IMR-90 (cell line): Measurements from ENCODE around the gene PARP6. TPM values are rescaled to one million over a fixed set of nuclear protein-coding genes. Genes with fewer than 3 reads are reported as not detected.
A peak's percentile ranks its signal among the peaks of the same experiment; 100 is the strongest.

Experiments used
- ATAC-seq: fragments of 200-7000 bp; cut with Tn5 transposase; 2 replicates; pipeline ENCODE4 v1.9.1; 2020; ENCODE audit warnings: low read depth, mild to moderate bottlenecking, moderate library complexity
- BruUV-seq: library from RNA; stranded (reverse); fragments of 400-500 nt; replicated peaks from 2 replicates; lab custom pipeline; 2021; lab: Mats Ljungman, UMichigan
- CTCF ChIA-PET: fragments of 300-600 bp; formaldehyde crosslinking; extraction: SDS; loops from one replicate; lab custom pipeline; 2021; ENCODE audit warnings: antibody characterized with exemption; lab: Yijun Ruan, JAX
- POLR2A ChIA-PET: fragments of 300-600 bp; sonication (Branson Sonifier 250); formaldehyde crosslinking; loops from one replicate; lab custom pipeline; 2022; ENCODE audit warnings: antibody characterized with exemption; ENCODE audit not compliant: unreplicated experiment; lab: Charles Lee
- DNase-seq: peaks from one replicate; pipeline ENCODE4 v3.0.0; 2013
- H2AFZ ChIP-seq: replicated peaks from 2 replicates; pipeline ENCODE3; 2013; ENCODE audit warnings: low read length, mild to moderate bottlenecking; ENCODE audit not compliant: poor library complexity
- H2AK5ac ChIP-seq: 2 replicates; pipeline ENCODE4 v1.6.1; 2013; ENCODE audit warnings: low read depth, low read length, inconsistent platforms
- H2AK9ac ChIP-seq: replicated peaks from 2 replicates; pipeline ENCODE3; 2013; ENCODE audit warnings: mild to moderate bottlenecking, low read depth, low read length, moderate library complexity; ENCODE audit not compliant: poor library complexity
- H2BK120ac ChIP-seq: 2 replicates; pipeline ENCODE4 v1.6.1; 2013; ENCODE audit warnings: low read depth, low read length, inconsistent platforms
- H2BK15ac ChIP-seq: 3 replicates; pipeline ENCODE4 v1.6.1; 2013; ENCODE audit warnings: low read depth, low read length, inconsistent platforms
- H2BK20ac ChIP-seq: 2 replicates; pipeline ENCODE4 v1.6.1; 2013; ENCODE audit warnings: low read depth, mild to moderate bottlenecking, inconsistent platforms, low read length, moderate library complexity
- H2BK5ac ChIP-seq: 2 replicates; pipeline ENCODE4 v1.6.1; 2013; ENCODE audit warnings: mild to moderate bottlenecking, low read depth, low read length, inconsistent platforms; ENCODE audit not compliant: poor library complexity, severe bottlenecking
- H3K14ac ChIP-seq: replicated peaks from 2 replicates; pipeline ENCODE4 v1.6.1; 2013; ENCODE audit warnings: low read depth, low read length, inconsistent platforms
- H3K18ac ChIP-seq: 2 replicates; pipeline ENCODE4 v1.6.1; 2013; ENCODE audit warnings: low read depth, low read length, control low read depth
- H3K23ac ChIP-seq: 2 replicates; pipeline ENCODE4 v1.6.1; 2013; ENCODE audit warnings: low read depth, low read length, inconsistent platforms
- H3K27ac ChIP-seq: 2 replicates; pipeline ENCODE4 v1.5.1; 2013; ENCODE audit warnings: mild to moderate bottlenecking, control low read depth, low read length; ENCODE audit not compliant: insufficient read depth
- H3K27me3 ChIP-seq: 2 replicates; pipeline ENCODE4 v1.6.1; 2013; ENCODE audit warnings: low read length; ENCODE audit not compliant: control insufficient read depth, insufficient read depth
- H3K36me3 ChIP-seq: 2 replicates; pipeline ENCODE4 v1.6.1; 2013; ENCODE audit warnings: low read length, mixed read lengths; ENCODE audit not compliant: control insufficient read depth, insufficient read depth
- H3K4ac ChIP-seq: 2 replicates; pipeline ENCODE4 v1.6.1; 2013; ENCODE audit warnings: low read depth, low read length, inconsistent platforms
- H3K4me1 ChIP-seq: 2 replicates; pipeline ENCODE4 v1.6.1; 2013; ENCODE audit warnings: low read length, mixed read lengths; ENCODE audit not compliant: control insufficient read depth, insufficient read depth
- H3K4me2 ChIP-seq: 2 replicates; pipeline ENCODE4 v1.6.1; 2013; ENCODE audit warnings: low read depth, mild to moderate bottlenecking, control low read depth, low read length, moderate library complexity
- H3K4me3 ChIP-seq: 2 replicates; pipeline ENCODE4 v1.5.1; 2013; ENCODE audit warnings: low read depth, mild to moderate bottlenecking, control low read depth, low read length, moderate library complexity; ENCODE audit not compliant: insufficient read depth
- H3K56ac ChIP-seq: 2 replicates; pipeline ENCODE4 v1.6.1; 2013; ENCODE audit warnings: low read length, inconsistent platforms; ENCODE audit not compliant: insufficient read depth; ENCODE audit errors: extremely low read depth
- H3K79me1 ChIP-seq, 2 experiments: 2 replicates each; pipeline ENCODE4 v1.6.1; 2013; ENCODE audit warnings: low read length in 2 of 2, inconsistent platforms in 1 of 2, low read depth in 1 of 2
- H3K9ac ChIP-seq: 2 replicates; pipeline ENCODE4 v1.6.1; 2013; ENCODE audit warnings: low read depth, low read length, control low read depth
- H3K9me1 ChIP-seq: 2 replicates; pipeline ENCODE4 v1.6.1; 2013; ENCODE audit warnings: low read length, inconsistent platforms; ENCODE audit not compliant: insufficient read depth
- H3K9me3 ChIP-seq: 2 replicates; pipeline ENCODE4 v1.6.1; 2013; ENCODE audit warnings: low read length; ENCODE audit not compliant: control insufficient read depth, insufficient read depth
- H4K20me1 ChIP-seq: 2 replicates; pipeline ENCODE4 v1.6.1; 2013; ENCODE audit warnings: low read length, inconsistent platforms; ENCODE audit not compliant: insufficient read depth
- H4K5ac ChIP-seq: 2 replicates; pipeline ENCODE4 v1.6.1; 2013; ENCODE audit warnings: mild to moderate bottlenecking, low read depth, low read length, control low read depth
- H4K8ac ChIP-seq, 2 experiments: 2 replicates each; pipeline ENCODE4 v1.6.1; 2013; ENCODE audit warnings: low read depth in 2 of 2, low read length in 2 of 2, control low read depth in 1 of 2, inconsistent platforms in 1 of 2
- H4K91ac ChIP-seq: 2 replicates; pipeline ENCODE4 v1.6.1; 2013; ENCODE audit warnings: low read depth, low read length, inconsistent platforms; ENCODE audit not compliant: insufficient read depth
- CEBPB ChIP-seq: IDR thresholded peaks from 2 replicates; pipeline ENCODE4 v1.6.1; 2012; ENCODE audit warnings: low read depth, low read length, improper control_type of control experiment
- ELK1 ChIP-seq: fragments of 150-350 bp; IDR thresholded peaks from 2 replicates; pipeline ENCODE4 v1.6.1; 2016; ENCODE audit warnings: low read depth, mild to moderate bottlenecking, low read length, moderate library complexity, borderline replicate concordance
- WGBS, 2 experiments: methylation state at CpG; one replicate each; pipeline versions ENCODE4 v1.1.5 to v1.1.7; 2013; ENCODE audit warnings: missing lambda C conversion rate in 2 of 2; ENCODE audit not compliant: insufficient read length in 1 of 2; ENCODE audit errors: extremely low coverage in 2 of 2; 5-methylcytosine and 5-hydroxymethylcytosine counted together
- dilution Hi-C: fragments of 300-500 bp; cut with HindIII; formaldehyde crosslinking; loops from one replicate; pipeline ENCODE4 v1.14.3; 2018; ENCODE audit warnings: low sequenced_read_pairs; ENCODE audit not compliant: unreplicated experiment
- in situ Hi-C: fragments of 300-500 bp; cut with MboI; formaldehyde crosslinking; loops from 3 replicates; pipeline ENCODE4 v1.14.3; 2019; ENCODE audit warnings: low sequenced_read_pairs, inconsistent platforms, mixed read lengths
- intact Hi-C: fragments of 100-400 bp; cut with micrococcal nuclease; formaldehyde crosslinking; loops from 2 replicates; pipeline ENCODE4 v1.10.0; 2022
- polyA plus RNA-seq, 3 experiments: library from polyadenylated mRNA; depleted of rRNA; stranded (reverse); fragments of >200 nt; gene quantifications; 2 replicates each; pipeline ENCODE4 v1.2.3, GENCODE V29; 2012; ENCODE audit warnings: low replicate concordance in 1 of 3
- total RNA-seq: library from RNA; depleted of rRNA; stranded (reverse); fragments of >200 nt; gene quantifications from 2 replicates; pipeline ENCODE4 v1.2.3, GENCODE V29; 2012

The PARP6 gene
- total and polyA plus RNA-seq, 2 of the 4 experiments (the other 2 are of a cell fraction): 13.4 to 45.1 TPM

- Histone ChIP-seq H4K8ac (no peak within 1 kb of the TSS), H2BK120ac (no peak within 1 kb of the TSS), H3K9me1 (no peaks in the 10 kb centered on the region), H2BK15ac (no peak within 1 kb of the TSS), H3K79me1 (peaks cover 14 to 27% of the 10 kb centered on the region in 2 experiments), H2BK20ac (no peak within 1 kb of the TSS), H3K4me1 (no peaks in the 10 kb centered on the region), H4K91ac (no peak within 1 kb of the TSS), H2BK5ac (no peak within 1 kb of the TSS), H2AK9ac (peak within 1 kb of the TSS; percentile 59), H3K4ac (no peak within 1 kb of the TSS), H3K18ac (no peak within 1 kb of the TSS), H3K14ac (0 out of 2 replicates have a peak within 1 kb of the TSS, but pooled peaks have one; percentile 2), H3K27ac (no peak within 1 kb of the TSS), H2AK5ac (no peak within 1 kb of the TSS), H3K36me3 (peaks cover 46% of the 10 kb centered on the region), H3K23ac (peak within 1 kb of the TSS; percentile 24; the same call in 1 of the 2 replicates), H4K5ac (no peak within 1 kb of the TSS), H3K9me3 (no peaks in the 10 kb centered on the region), H4K20me1 (peaks cover 54% of the 10 kb centered on the region), H3K27me3 (no peaks in the 10 kb centered on the region), H3K56ac (no peak within 1 kb of the TSS), H3K4me2 (peak within 1 kb of the TSS; percentile 70), H3K9ac (no peak within 1 kb of the TSS), H3K4me3 (peak within 1 kb of the TSS; percentile 25), H2AFZ (peak within 1 kb of the TSS; percentile 83)
- BruUV-seq: no TSS peak
- intact Hi-C loops (loop anchor here (2.0 to 5.0 kb wide), 2 partner anchors 33 to 75 kb away; partner anchors contain the start of genes PARP6 and PKM), in situ Hi-C loops (no loop called here), dilution Hi-C loops (no loop called here)
- 61% methylated on average over 8 of the region's 83 CpGs; no CpG with 5 or more reads in 1 of the 2 experiments for WGBS, 2 experiments
- ChIA-PET CTCF (no interaction called here), POLR2A (no interaction called here)
- TF ChIP-seq ELK1 (no peak), CEBPB (no peak)
- ATAC-seq (peak; percentile 72), DNase-seq (no peak)
Measured at GRCh38 chr15:72197460-72198355, 74.6 kb downstream of the PARP6 start, which contains the start of gene GRAMD2A. Gene GRAMD2A (minus strand): TSS chr15:72197787.
